ENCODE data around the gene HBE1.
"Not testable (repeated sequence)": the region's sequence is repeated elsewhere in the genome, so short reads cannot be mapped to it uniquely, and the experiment has no call there.

The HBE1 gene

GRCh38 chr11:5301846-5302245 lies 32.1 kb upstream of the HBE1 start, which contains the start of gene OR51B4:
Gene OR51B4, minus strand, starts transcription at chr11:5301946. Its CDS starts 0 bp downstream, at chr11:5301946.
- TF ChIP-seq, protein P1, sequence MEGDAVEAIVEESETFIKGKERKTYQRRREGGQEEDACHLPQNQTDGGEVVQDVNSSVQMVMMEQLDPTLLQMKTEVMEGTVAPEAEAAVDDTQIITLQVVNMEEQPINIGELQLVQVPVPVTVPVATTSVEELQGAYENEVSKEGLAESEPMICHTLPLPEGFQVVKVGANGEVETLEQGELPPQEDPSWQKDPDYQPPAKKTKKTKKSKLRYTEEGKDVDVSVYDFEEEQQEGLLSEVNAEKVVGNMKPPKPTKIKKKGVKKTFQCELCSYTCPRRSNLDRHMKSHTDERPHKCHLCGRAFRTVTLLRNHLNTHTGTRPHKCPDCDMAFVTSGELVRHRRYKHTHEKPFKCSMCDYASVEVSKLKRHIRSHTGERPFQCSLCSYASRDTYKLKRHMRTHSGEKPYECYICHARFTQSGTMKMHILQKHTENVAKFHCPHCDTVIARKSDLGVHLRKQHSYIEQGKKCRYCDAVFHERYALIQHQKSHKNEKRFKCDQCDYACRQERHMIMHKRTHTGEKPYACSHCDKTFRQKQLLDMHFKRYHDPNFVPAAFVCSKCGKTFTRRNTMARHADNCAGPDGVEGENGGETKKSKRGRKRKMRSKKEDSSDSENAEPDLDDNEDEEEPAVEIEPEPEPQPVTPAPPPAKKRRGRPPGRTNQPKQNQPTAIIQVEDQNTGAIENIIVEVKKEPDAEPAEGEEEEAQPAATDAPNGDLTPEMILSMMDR (IDR thresholded peaks at IDR 0.05; ENCODE audit: borderline replicate concordance, insufficient read depth, low read depth, low read length), result no peak

DNA sequence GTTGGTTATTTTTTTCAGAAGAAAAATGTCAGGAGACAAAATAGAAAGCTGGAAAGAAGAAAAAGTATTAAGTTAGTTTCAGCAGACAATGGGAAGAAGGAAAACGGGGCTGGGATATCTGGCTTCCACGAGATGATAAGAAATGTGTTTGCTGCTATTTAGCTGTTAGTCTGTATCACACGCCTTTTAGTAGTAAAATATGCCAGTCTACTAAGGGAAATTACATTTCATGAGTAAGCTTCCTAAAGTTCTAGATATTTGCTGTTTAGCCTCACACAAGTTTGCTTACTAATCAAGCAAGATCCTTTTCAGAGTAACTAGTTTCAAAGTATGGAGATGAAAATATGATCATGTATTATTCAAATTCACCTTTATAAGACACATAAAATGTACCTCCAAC lies 30.5 kb upstream of the HBE1 start:
- TF ChIP-seq, protein P1 (IDR thresholded peaks at IDR 0.05; ENCODE audit: borderline replicate concordance, insufficient read depth, low read depth, low read length), result no peak
- no peak overlapping the region for H3K4me3 ChIP-seq (ENCODE audit: low read depth, low read length)

More at GRCh38 chr11:5301846-5302245, 32.1 kb upstream of the HBE1 start, which contains the start of gene OR51B4:
- no peak within 1 kb of the TSS for H3K4me3 ChIP-seq (ENCODE audit: low read depth, low read length)

DNA sequence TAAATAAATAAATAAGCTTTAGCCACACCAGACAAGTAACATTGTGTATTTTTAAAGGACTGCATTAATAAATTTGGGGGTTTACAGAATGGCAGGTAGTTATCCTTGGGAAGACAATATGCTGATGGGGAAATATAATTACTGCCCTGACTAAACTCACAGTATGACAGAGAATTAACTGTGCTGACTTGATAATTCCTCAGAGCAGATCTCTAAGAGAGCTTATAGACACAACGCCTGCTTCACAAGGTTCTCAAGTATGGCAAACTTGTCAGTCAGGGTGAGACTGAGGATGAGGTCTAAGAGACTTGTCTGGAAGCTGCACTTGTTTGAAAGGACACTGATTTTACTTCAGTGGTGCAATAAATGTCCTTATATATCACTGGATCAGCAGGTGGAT lies 28.7 kb upstream of the HBE1 start:
- TF ChIP-seq, protein P1 (IDR thresholded peaks at IDR 0.05; ENCODE audit: borderline replicate concordance, insufficient read depth, low read depth, low read length), result no peak
- no peak overlapping the region for H3K4me3 ChIP-seq (ENCODE audit: low read depth, low read length)

GRCh38 chr11:5297721-5298323 lies 28.1 kb upstream of the HBE1 start:
- H3K4me3 ChIP-seq (ENCODE audit: low read depth, low read length), result no peak overlapping the region

DNA sequence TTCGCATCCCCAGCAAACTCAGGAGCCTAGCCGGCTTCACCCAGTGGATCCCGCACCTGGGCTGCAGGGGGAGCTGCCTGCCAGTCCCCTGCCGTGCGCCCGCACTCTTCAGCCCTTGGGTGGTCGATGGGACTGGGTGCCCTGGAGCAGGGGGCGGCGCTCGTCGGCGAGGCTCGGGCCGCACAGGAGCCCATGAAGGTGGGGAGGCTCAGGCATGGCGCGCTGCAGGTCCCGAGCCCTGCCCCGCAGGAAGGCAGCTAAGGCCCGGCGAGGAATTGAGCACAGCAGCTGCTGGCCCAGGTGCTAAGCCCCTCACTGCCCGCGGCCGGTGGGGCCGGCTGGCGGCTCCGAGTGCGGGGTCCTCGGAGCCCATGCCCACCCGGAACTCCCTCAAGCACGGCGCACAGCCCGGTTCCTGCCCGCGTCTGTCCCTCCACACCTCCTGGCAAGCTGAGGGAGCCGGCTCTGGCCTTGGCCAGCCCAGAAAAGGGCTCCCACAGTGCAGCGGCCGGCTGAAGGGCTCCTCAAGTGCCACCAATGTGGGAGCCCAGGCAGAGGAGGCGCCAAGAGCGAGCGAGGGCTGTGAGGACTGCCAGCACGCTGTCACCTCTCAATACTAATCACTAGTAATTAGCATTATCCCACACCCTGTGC lies 24.7 kb upstream of the HBE1 start:
- not testable (repeated sequence) for H3K4me3 ChIP-seq (ENCODE audit: low read depth, low read length)

More at GRCh38 chr11:5297721-5298323, 28.1 kb upstream of the HBE1 start:
- TF ChIP-seq, protein P1 (IDR thresholded peaks at IDR 0.05; ENCODE audit: borderline replicate concordance, insufficient read depth, low read depth, low read length), result no peak

GRCh38 chr11:5293028-5293427 lies 23.3 kb upstream of the HBE1 start:
- H3K4me3 ChIP-seq (ENCODE audit: low read depth, low read length), result no peak overlapping the region
- TF ChIP-seq, protein P1 (IDR thresholded peaks at IDR 0.05; ENCODE audit: borderline replicate concordance, insufficient read depth, low read depth, low read length), result no peak

DNA sequence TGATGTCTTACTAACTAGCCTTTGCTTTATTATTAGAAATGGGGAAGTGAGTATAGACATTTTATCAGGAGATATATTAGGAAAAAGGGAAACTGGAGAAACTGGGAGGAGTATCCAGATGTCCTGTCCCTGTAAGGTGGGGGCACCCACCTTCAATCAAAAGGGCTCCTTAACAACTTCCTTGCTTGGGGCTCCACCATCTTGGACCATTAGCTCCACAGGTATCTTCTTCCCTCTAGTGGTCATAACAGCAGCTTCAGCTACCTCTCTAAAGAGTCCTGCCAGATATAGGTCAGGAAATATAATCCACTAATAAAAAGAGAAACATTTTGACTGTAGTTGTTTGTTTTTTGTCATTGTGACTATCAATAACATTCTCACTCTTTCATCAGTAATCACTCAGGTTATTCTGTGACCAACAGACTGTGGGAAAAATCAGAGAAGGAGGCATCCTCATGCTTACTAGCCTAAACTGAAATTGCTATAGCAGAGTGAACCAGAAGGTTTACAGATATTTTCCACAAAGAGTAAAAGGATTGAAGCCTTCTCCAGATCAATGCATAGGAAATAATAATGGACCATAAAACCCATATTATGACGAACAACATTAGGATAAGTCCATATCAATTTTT lies 21.6 kb upstream of the HBE1 start:
- TF ChIP-seq, protein P1 (IDR thresholded peaks at IDR 0.05; ENCODE audit: borderline replicate concordance, insufficient read depth, low read depth, low read length), result peak; percentile 62
- H3K4me3 ChIP-seq (ENCODE audit: low read depth, low read length), result no peak overlapping the region

Data from GM12875 (cell line).